IPS-11a (cell line): ENCODE results near the gene ABHD8.
"Not testable (repeated sequence)": the region's sequence is repeated elsewhere in the genome, so short reads cannot be mapped to it uniquely, and the experiment has no call there.

Experiments used
- H3K4me3 ChIP-seq: one replicate; pipeline ENCODE4 v1.5.1; 2013; ENCODE audit warnings: low read depth, low read length, control low read depth

Gene ABHD8

DNA sequence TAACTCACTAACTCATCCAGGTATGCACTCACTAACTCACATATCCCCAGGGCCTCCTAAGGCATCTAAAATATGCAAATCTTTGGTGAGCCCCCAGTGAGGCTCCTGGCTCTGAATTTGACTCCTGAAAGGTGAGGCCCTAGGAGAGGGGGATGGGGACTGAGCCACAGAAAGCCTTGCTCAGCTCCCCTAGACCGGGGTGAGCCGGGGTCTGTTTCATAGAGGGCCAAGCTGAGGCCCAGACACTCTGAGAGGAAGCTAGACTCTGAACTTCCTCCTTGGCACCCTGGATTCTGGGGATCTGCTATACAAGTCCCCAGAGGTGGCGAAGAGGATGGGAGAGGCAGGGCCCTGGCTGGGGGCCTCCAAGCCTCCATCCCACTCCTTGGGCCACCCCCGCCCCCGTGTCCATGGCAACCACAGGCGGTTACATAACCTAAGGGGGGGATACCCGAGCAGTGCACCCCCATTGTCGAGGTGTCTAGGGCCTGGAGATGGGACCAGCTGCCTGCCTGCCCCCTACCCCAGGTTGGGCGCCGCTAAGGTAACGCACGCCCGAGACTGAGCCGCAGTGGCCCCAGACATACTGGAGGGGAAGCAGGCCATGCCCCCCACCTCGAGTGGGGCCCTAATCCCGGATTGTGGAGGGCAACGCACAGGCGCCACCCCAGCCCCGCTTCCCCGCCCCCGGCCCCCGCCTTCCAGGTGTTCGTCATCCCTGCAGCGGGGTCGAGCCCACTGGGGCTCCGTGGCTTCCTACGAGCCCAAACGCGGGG lies 646 bp downstream of the ABHD8 start:
- H3K4me3 ChIP-seq: peak overlapping the region; percentile 37

DNA sequence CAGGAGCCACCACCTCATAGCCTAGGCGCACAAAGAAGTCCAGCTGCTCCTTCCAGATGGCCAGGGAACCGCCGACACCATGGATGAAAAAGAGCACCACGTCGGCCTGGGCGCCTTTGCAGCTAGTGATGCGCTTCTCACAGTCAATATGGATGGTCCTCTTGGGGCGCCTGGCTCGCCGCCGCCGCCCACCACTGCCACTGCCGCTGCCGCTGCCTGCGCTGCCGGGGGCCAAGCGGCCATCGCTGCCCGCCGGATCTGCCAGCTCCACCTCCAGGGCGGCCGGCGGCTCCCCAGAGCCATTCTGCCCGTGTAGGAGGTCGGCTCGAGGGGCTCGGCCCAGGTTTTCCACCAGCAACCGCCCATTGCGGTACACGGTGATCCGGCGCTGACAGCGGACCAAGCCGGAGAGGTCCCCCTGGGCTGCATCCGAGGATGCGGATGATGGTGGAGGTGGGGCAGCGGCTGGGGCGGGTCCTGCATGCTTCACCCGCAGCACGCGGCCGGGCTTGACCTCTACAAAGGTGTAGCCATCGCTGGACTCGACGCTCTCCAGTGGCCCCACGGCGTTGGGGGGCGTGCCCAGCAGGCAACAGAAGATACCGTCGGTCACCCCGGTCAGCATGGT lies 2.1 kb downstream of the ABHD8 start:
- no peak overlapping the region for H3K4me3 ChIP-seq

DNA sequence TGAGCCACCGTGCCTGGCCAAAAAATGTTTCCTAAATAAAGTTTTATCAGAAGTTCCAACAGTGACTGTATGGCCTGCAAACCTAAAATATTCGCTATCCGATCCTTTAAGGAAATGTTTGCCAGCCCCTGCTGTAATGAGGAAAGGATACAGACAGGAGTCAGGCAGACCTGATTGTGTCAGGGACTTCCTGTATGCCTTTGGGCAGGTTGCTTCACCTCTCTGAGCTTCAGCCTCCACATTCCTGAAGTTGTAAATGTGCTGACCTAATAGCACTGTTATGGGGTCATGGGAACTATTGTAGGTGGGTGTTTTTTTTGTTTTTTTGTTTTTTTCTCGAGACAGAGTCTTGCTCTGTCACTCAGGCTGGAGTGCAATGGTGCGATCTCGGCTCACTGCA lies 6.2 kb downstream of the ABHD8 start:
- H3K4me3 ChIP-seq: no peak overlapping the region

DNA sequence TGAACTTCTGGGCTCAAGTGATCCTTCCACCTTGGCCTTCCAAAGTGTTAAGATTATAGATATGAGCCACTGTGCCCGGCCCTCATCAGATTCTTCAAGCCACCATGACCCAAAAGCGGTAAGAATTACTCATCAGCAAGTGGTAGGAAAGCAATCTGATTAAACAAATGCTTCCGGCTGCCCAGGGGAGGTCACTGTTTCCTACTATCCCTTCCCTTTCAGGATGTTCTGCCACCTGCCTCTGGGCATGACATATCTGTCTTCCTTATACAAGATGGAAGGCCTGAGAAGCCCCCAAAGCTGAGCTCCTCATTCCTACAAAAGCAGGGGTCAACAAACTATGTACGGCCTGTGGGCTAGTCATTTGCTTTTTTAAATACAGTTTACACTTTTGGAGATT lies 7.0 kb downstream of the ABHD8 start:
- H3K4me3 ChIP-seq: no peak overlapping the region

DNA sequence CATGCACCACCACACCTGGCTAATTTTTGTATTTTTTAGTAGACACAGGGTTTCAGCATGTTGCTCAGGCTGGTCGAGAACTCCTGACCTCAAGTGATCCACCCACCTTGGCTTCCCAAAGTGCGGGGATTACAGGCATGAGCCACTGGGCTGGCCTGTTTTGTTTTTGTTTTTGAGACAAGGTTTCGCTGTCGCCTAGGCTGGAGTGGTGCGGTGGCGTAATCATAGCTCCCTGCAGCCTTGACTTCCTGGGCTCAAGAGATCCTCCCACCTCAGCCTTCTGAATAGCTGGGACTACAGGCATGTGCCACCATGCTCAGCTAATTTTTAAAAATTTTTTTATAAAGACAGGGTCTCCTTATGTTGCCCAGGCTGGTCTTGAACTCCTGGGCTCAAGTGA lies 7.7 kb downstream of the ABHD8 start:
- H3K4me3 ChIP-seq: not testable (repeated sequence)

DNA sequence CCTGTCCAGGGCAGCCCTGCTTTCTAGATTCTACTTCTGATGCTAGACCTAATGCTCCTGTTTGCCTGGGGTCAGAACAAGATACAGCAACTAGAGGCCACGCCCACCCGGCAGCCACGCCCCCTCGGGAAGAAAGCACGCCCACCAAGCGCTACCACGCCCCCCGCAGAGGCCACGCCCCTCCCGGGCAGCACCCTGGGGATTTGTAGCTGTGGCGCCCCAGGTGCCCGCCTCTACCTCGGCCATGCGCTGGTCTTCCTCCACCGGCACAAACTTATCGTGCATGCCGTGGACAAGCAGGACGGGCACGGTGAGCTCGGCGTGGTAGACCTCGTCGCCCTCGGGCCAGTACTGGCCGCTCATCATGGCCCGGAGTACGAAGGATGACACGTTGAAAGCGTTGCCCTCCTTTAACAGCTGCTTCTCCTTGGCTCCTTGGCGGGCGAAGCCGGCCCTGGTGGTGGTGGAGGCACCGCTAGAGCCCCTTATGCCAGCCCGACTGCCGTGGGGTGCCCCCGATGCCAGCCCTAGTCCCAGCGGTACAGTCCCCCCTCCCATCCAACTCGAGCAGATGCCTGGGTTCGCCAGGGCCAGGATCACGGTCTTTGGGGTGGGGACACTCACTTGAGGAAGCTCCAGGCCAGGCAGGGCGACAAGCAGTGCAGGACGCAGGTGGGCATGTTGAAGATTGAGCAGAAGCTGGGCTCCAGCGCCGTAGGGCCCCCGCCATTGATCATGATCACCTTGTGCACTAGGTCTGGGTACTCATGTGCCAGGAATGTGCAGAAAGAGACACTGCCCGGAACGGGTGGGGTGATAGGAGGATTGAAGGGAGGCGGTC lies 9.0 kb downstream of the ABHD8 start:
- H3K4me3 ChIP-seq: no peak overlapping the region

DNA sequence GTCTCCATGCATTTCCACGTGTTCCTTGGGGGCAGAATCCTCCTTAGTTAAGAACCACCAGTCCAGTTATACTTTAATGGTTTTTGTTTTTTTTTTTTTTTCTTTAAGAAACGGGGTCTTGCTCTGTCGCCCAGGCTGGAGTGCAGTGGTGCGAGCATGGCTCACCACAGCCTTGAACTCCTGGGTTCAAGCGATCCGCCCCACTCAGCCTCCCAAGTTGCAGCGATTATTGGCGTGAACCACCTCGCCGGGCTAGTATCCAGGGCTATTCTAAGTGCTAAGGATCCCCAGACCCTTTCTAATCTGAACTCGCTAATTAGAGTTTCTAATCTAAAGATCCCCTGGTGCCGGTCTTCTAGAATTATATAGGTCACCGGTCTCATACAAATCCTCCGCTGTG lies 9.6 kb downstream of the ABHD8 start:
- no peak overlapping the region for H3K4me3 ChIP-seq

DNA sequence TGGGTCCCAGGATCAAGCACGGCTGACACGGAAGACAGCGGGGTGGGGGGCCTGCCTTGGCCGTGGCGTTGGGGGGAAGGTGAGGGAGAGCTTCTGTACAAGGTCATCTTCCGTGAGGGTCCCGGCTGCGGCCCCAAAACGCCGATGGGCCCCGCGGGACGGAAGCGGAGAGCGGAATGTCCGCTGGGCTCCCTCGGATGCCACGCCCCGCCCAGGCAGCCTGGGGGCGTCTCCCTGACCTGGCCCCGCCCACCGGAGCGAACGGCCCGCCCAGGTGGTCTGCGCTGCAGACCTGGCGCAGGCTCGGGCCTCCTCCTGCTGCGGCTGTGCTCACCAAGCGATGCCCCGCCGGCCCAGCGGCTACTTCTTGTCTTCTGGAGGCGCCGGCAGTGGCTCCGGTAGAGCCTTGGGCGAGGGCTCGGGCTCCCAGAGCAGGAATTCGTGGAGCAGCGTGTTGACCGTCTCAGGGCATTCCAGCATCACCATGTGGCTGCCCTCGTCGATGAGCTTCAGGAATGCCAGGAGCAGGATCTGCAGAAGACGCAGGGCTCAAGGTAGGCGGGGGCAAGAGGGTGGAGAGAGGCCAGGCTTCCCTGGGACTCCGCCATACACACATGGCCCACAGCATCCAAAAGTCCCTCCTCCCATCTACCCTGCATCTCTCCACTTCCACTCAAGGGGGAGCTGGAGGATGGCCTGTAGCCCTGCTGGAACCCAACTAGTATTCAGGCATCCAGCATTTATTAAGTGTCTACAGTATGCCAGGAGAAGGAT lies 10.7 kb downstream of the ABHD8 start:
- H3K4me3 ChIP-seq: peak overlapping the region; percentile 44

DNA sequence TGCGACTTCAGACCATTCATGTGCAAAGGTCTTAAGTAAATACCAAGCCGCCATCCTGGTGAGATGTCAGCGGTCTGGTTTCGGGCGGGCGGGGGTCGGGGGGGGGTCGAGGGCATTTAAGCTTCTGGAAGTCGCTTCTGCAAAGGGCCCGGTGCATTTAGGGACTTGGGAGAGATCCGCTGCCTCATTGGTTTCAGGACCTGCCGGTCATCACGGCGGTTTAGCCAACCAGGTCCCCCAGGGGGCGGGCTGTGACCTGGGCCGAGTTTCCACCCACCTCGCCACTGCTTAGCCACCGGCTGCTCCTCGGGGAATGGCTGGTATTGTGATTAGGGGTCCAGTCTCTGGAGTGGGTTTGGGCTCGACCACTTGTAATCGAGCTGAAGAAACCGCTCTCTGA lies 13.7 kb downstream of the ABHD8 start:
- H3K4me3 ChIP-seq: no peak overlapping the region

DNA sequence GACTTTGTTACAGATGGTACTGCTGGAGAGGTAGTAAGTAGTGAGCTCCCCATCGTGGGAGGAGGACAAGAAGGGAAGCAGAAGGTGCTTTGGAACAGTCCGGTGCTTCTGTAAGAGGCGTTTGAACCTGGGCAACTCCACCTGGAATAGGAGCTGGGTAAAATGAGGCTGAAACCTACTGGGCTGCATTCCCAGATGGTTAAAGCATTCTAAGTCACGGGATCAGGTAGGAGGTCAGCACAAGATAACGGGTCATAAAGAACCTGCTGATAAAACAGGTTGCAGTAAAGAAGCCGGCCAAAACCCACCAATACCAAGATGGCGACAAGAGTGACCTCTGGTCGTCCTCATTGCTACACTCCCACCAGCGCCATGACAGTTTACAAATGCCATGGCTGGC lies 16.5 kb downstream of the ABHD8 start:
- no peak overlapping the region for H3K4me3 ChIP-seq

DNA sequence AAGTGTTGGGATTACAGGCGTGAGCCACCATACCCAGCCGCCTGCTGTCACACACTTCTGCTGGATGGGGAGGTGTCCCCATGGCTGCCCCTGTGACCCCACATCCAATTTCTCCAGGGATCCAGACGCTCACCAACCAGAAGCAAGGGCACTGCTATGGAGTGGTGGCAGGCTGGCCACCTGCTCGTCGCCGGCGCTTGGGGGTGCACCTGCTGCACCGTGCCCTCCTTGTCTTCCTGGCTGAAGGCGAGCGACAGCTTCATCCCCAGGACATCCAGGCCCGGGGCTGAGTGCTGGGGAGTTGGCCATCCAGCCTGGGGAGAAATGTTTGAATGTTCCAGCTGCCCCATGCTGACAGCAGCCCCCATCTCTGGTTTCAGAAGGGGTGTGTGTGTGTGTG lies 17.0 kb downstream of the ABHD8 start:
- no peak overlapping the region for H3K4me3 ChIP-seq

DNA sequence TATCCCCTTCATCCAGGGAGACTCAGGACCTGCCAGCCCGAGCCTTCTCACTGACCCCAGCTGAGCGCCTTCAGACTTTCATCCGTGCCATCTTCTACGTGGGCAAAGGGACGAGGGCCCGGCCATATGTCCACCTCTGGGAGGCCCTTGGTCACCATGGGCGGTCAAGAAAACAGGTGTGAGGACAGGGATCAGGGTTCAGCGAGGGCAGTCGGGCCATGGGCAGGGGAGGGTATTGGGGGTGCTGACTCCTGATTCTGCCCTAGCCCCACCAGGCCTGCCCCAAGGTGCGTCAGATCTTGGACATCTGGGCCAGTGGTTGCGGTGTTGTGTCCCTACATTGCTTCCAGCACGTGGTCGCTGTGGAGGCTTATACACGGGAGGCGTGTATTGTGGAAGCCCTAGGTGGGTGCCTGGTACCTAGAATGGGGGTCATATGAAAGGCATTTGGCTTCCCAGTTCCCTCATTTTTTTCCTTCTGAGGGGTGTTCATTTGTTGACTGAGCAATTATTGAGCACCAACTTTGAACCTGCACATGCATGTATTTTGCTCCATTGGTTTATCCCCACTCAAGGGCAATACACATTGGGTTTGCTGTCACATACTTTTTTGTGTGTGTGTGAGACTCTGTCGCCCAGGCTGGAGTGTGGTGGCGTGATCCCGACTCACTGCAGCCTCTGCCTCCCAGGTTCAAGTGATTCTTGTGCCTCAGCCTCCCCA lies 17.6 kb downstream of the ABHD8 start:
- H3K4me3 ChIP-seq: no peak overlapping the region

DNA sequence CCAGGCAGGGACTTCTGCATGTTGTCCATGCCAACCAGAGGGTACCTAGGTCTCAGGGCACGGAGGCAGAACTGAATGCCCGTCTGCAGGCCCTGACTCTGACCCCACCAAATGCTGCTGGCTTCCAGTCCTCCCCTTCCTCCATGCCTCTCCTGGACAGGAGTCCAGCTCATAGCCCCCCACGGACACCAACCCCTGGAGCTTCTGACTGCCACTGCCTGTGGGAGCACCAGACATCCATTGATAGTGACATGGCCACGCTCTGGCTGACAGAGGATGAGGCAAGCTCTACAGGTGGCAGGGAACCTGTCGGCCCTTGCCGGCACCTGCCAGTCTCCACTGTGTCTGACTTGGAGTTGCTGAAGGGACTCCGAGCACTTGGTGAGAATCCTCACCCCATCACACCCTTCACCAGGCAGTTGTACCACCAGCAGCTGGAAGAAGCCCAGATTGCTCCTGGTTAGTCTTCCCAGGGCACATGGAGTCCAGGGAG lies 19.7 kb downstream of the ABHD8 start:
- H3K4me3 ChIP-seq: no peak overlapping the region

DNA sequence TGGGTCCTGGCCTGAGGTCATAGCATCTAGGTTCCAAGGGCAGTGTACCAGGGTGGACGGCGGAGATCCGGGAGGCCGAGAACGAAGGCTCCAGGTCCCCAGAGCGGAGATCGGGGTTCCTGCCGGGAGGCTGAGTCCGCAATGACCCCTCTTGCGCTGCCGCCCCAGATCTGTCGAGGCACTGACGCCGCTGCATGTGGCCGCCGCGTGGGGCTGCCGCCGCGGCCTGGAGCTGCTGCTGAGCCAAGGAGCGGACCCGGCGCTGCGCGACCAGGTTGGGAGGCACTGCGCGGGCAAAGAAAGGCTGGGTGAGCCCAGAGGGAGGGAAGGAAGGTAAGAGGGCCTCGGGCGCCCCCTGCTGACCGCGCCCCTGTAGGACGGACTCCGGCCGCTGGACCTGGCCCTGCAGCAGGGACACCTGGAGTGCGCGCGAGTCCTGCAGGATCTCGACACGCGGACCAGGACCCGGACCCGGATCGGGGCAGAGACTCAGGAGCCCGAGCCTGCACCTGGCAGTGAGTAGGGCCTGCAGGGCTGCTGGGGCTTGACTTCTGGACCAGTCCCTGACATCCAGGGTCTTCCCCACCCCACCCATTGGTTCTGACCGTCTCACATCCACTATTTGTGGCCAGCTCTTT lies 20.6 kb downstream of the ABHD8 start:
- peak overlapping the region; percentile 13 for H3K4me3 ChIP-seq

DNA sequence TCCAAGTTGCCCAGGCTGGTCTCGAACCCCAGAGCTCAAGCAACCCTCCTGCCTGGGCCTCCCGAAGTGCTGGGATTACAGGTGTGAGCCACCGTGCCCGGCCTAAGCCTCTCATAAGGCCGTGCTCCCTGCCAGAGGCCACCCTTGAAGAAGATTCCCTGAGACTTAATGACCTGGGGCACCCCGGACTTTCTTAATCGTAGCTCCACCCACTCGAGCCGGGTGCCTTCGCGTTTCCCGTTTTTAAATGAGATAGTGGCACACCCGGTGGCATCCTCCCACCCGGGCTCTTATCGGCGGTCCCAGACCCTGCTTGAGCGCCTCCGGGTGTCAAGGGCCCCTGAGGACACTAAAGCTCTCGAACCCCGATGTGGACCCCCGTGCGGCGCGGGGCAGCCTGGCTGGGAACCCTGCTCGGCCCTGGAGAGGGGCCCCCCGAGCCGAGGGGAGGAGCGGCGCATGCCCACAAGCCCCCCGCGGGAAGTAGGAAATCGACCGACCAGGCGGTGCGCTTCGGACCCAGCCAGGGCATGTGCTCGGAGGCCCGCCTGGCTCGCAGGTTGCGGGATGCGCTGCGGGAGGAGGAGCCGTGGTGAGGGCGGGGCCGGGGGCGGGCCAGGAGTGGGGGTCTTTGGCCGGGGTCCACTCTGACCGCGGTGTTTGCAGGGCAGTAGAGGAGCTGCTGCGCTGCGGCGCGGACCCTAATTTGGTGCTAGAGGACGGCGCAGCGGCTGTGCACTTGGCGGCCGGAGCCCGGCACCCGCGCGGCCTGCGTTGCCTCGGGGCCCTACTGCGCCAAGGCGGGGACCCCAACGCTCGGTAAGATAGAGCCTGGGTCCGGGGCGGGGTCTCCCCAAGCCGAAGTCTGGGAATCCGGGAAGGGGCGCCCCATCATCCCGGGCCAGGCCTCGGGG lies 21.6 kb downstream of the ABHD8 start, which contains the start of gene ANKLE1:
Gene ANKLE1 (plus strand): TSS at position 511 of the 914 bp plus-strand sequence. CDS start 20 bp downstream, at position 531.
- peak within 1 kb of the TSS; percentile 13 for H3K4me3 ChIP-seq

DNA sequence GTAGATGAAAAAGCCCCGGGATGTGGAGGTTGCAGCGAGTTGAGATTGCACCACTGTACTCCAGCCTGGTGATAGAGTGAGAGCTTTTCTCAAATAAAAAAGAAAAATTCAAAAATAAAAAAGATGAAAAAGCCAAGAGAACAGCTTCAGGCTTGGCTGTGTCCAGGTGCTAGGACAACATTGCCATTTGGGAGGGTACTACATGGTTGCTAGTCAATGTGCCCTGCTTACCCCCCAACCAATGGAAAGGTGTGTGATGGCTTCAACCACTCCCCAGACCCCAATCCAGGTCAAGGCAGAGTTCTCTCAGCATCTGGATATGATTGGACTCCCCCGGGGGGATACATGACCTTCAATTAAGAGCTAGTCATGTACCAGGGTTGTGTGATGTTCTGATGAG lies 23.8 kb downstream of the ABHD8 start:
- no peak overlapping the region for H3K4me3 ChIP-seq

DNA sequence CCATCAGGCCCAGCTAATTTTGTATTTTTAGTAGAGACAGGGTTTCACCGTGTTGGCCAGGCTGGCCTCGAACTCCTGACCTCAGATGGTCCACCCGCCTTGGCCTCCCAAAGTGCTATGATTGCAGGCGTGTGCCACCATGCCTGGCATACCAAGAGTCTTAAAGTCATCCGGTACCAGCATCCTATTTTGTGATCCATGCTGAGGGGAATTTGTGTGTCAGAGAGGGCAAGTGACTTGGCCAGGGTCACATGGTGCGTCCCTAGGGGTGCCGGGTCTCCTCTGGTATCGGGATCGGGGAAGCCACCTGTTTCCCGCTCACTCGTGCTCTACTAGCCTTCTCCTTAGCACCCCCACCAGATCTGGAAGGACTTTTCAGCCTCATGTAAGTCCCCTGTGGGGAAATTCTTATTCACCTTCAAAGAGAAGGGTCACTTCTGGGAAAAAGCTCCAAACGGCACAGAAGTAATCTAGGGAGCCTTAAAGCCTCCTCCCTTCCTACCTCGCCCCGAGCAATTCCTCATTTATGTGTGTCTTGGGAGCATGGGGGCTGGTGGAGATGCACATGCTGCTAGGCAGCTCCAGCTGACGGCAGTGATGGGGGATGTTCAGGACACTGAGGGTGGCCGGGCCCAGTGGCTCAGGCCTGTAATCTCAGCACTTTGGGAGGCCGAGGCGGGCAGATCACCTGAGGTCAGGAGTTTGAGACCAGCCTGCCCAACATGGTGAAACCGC lies 27.6 kb downstream of the ABHD8 start:
- H3K4me3 ChIP-seq: no peak overlapping the region

DNA sequence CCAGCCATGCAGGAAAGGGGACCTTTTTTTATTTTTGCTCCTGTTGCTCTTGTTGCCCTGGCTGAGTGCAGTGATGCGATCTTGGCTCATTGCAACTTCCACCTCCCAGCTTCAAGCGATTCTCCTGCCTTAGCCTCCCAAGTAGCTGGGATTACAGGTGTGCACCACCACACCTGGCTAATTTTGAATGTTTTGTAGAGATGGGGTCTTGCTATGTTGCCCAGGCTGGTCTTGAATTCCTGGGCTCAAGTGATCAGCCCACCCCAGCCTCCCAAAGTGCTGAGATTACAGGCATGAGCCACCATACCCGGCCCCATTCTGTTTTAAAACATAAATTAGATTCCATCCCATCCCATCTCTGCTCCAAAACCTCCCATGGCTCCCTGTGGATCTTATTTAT lies 28.3 kb downstream of the ABHD8 start:
- H3K4me3 ChIP-seq: not testable (repeated sequence)
